GM12878 (cell line): ENCODE measurements around the gene AAMP. TPM values are rescaled to one million over a fixed set of nuclear protein-coding genes. Genes with fewer than 3 reads are reported as not detected.
A peak's percentile ranks its signal among the peaks of the same experiment; 100 is the strongest.

Experiments used
- ATAC-seq: fragments of 200-7000 bp; cut with Tn5 transposase; 3 replicates; pipeline ENCODE4 v1.9.1; 2020; ENCODE audit warnings: mild to moderate bottlenecking, moderate library complexity
- BruUV-seq: library from RNA; stranded (reverse); fragments of 400-500 nt; replicated peaks from 2 replicates; lab custom pipeline; 2021; lab: Mats Ljungman, UMichigan
- CTCF ChIA-PET: fragments of 300-600 bp; sonication (Branson Sonifier 250); formaldehyde crosslinking; extraction: SDS; loops from one replicate; lab custom pipeline; 2021; ENCODE audit warnings: inconsistent platforms; lab: Yijun Ruan, JAX
- POLR2A ChIA-PET: fragments of 350-600 bp; formaldehyde crosslinking; extraction: SDS; loops from one replicate; lab custom pipeline; 2021; ENCODE audit warnings: inconsistent platforms; lab: Charles Lee
- RAD21 ChIA-PET: fragments of 300-600 bp; sonication (Branson Sonifier 250); formaldehyde crosslinking; loops from one replicate; lab custom pipeline; 2023; ENCODE audit warnings: antibody characterized with exemption; ENCODE audit not compliant: unreplicated experiment; lab: Charles Lee
- SMC1A ChIA-PET: fragments of 300-600 bp; sonication (Branson Sonifier 250); formaldehyde crosslinking; loops from one replicate; lab custom pipeline; 2023; ENCODE audit not compliant: unreplicated experiment, uncharacterized antibody; lab: Charles Lee
- DNase-seq: peaks from one replicate; pipeline ENCODE4 v3.0.0-alpha.2; 2011; ENCODE audit warnings: low read depth, low spot score
- FAIRE-seq: peaks from 3 replicates; lab custom pipeline; 2011; peaks lifted over from hg19 to GRCh38; lab: Jason Lieb, UNC
- H2AFZ ChIP-seq: 2 replicates; pipeline ENCODE4 v1.6.0; 2011; ENCODE audit warnings: low read depth, low read length, control low read depth; ENCODE audit not compliant: control insufficient read depth
- H3K27ac ChIP-seq: 2 replicates; pipeline ENCODE4 v1.5.1; 2011; ENCODE audit warnings: control low read depth; ENCODE audit not compliant: control insufficient read depth, insufficient read depth
- H3K27me3 ChIP-seq, 2 experiments: replicated peaks in 1 of 2; 2 replicates each; pipeline versions ENCODE4 v1.6.0 to v1.6.1; 2011; ENCODE audit warnings: low read length in 1 of 2; ENCODE audit not compliant: control insufficient read depth in 2 of 2, insufficient read depth in 2 of 2
- H3K36me3 ChIP-seq, 2 experiments: 2 replicates each; pipeline ENCODE4 v1.5.1; 2011; ENCODE audit warnings: low read length in 1 of 2; ENCODE audit not compliant: control insufficient read depth in 2 of 2, insufficient read depth in 2 of 2
- H3K4me1 ChIP-seq: 2 replicates; pipeline ENCODE4 v1.6.1; 2011; ENCODE audit warnings: mild to moderate bottlenecking, low read length, moderate library complexity, mixed read lengths; ENCODE audit not compliant: control insufficient read depth, insufficient read depth
- H3K4me2 ChIP-seq: 2 replicates; pipeline ENCODE4 v1.6.0; 2011; ENCODE audit warnings: control low read depth; ENCODE audit not compliant: control insufficient read depth, insufficient read depth
- H3K4me3 ChIP-seq: fragments of 200-600 bp; sonication (generic); 2 replicates; pipeline ENCODE4 v1.5.1; 2016
- H3K79me2 ChIP-seq: 2 replicates; pipeline ENCODE4 v1.6.0; 2011; ENCODE audit warnings: low read length; ENCODE audit not compliant: control insufficient read depth, insufficient read depth
- H3K9ac ChIP-seq: 2 replicates; pipeline ENCODE4 v1.8.0; 2011; ENCODE audit warnings: low read length, control low read depth, mixed read lengths; ENCODE audit not compliant: control insufficient read depth, insufficient read depth
- H3K9me3 ChIP-seq: replicated peaks from 3 replicates; pipeline ENCODE4 v1.5.1; 2011; ENCODE audit warnings: mild to moderate bottlenecking, low read length; ENCODE audit not compliant: control insufficient read depth, insufficient read depth
- H4K20me1 ChIP-seq: 2 replicates; pipeline ENCODE4 v1.6.0; 2011; ENCODE audit not compliant: control insufficient read depth, insufficient read depth
- DPF2 ChIP-seq: fragments of 450-650 bp; IDR thresholded peaks from 2 replicates; pipeline ENCODE4 v1.6.1; 2017; ENCODE audit warnings: mild to moderate bottlenecking
- E4F1 ChIP-seq: fragments of 450-650 bp; IDR thresholded peaks from 2 replicates; pipeline ENCODE4 v1.6.1; 2018; ENCODE audit warnings: borderline replicate concordance, mild to moderate bottlenecking; ENCODE audit not compliant: partially characterized antibody
- EED ChIP-seq: sonication (generic); IDR thresholded peaks from 2 replicates; pipeline ENCODE4 v1.6.1; 2016; ENCODE audit warnings: antibody characterized with exemption, low read depth
- ESRRA ChIP-seq: IDR thresholded peaks from 2 replicates; pipeline ENCODE4 v1.6.1; 2012; ENCODE audit warnings: mild to moderate bottlenecking, low read length, improper control_type of control experiment
- FOXM1 ChIP-seq: IDR thresholded peaks from 2 replicates; pipeline ENCODE4 v1.6.1; 2012; ENCODE audit warnings: low read depth, mild to moderate bottlenecking, inconsistent platforms, low read length, moderate library complexity
- NFXL1 ChIP-seq: fragments of 450-650 bp; IDR thresholded peaks from 2 replicates; pipeline ENCODE4 v1.6.1; 2017; ENCODE audit warnings: antibody characterized with exemption, mild to moderate bottlenecking, borderline replicate concordance
- PBX3 ChIP-seq: IDR thresholded peaks from 2 replicates; pipeline ENCODE4 v1.6.1; 2011; ENCODE audit warnings: mild to moderate bottlenecking, low read depth, low read length, moderate library complexity; ENCODE audit not compliant: insufficient replicate concordance
- RAD21 ChIP-seq: IDR thresholded peaks from 2 replicates; pipeline ENCODE4 v1.6.1; 2011; ENCODE audit warnings: mild to moderate bottlenecking, low read depth, low read length, moderate library complexity; ENCODE audit not compliant: insufficient read depth
- RCOR1 ChIP-seq: conservative IDR thresholded peaks from 2 replicates; pipeline ENCODE4 v1.6.1; 2012; ENCODE audit warnings: low read depth, low read length, improper control_type of control experiment
- RUNX3 ChIP-seq: IDR thresholded peaks from 2 replicates; pipeline ENCODE4 v1.6.1; 2012; ENCODE audit warnings: low read length, inconsistent platforms
- SP1 ChIP-seq: IDR thresholded peaks from one replicate; pipeline ENCODE4 v1.6.1; 2011; ENCODE audit warnings: low read depth, low read length
- ZNF592 ChIP-seq: fragments of 450-650 bp; IDR thresholded peaks from 2 replicates; pipeline ENCODE4 v1.6.1; 2017; ENCODE audit warnings: mild to moderate bottlenecking, moderate library complexity
- WGBS: methylation state at CpG from one replicate; pipeline ENCODE4 v1.1.6; 2016; ENCODE audit warnings: low lambda C conversion rate; ENCODE audit not compliant: insufficient replicate concordance, insufficient coverage; ENCODE audit errors: missing lambda C conversion rate; 5-methylcytosine and 5-hydroxymethylcytosine counted together
- in situ Hi-C: fragments of 300-500 bp; cut with MboI; formaldehyde crosslinking; loops from 9 replicates; pipeline ENCODE4 v1.14.3; 2018; ENCODE audit warnings: mixed read lengths
- intact Hi-C: fragments of 100-400 bp; cut with micrococcal nuclease; formaldehyde crosslinking; loops from one replicate; pipeline ENCODE4 v1.14.2; 2022; ENCODE audit not compliant: unreplicated experiment
- polyA plus RNA-seq, 11 experiments: library from polyadenylated mRNA; depleted of rRNA in 4 of 11; unstranded in 6 of 11; stranded (reverse) in 5 of 11; fragments of >200 nt; fragmentation: Nextera tagmentation in 4 of 11; fragmentation: Illumina TruSeq in 1 of 11; extraction: Ambion mirVana in 4 of 11; extraction: Trizol in 1 of 11; gene quantifications; 1 replicate in 1 of 11; 2 replicates in 10 of 11; pipeline versions ENCODE4 v1.2.1 to v1.2.3, GENCODE V29; 2011 to 2016; ENCODE audit warnings: inconsistent platforms in 2 of 11, missing spikeins in 2 of 11, low read depth in 1 of 11
- total RNA-seq, 4 experiments: library from RNA; depleted of rRNA in 3 of 4; stranded (reverse); fragments of >200 nt in 3 of 4; fragmentation: Illumina TruSeq in 1 of 4; extraction: Trizol in 1 of 4; gene quantifications; 2 replicates each; pipeline versions ENCODE4 v1.2.1 to v1.2.3, GENCODE V29; 2013 to 2021

AAMP gene
- total and polyA plus RNA-seq, 10 of the 15 experiments (the other 5 are each of a cell fraction or from before 2014, with no cell fraction given): 4.4 to 140 (median 81.9) TPM

GRCh38 chr2:218272531-218273212 is 2.7 kb upstream of the AAMP start:
- POLR2A ChIA-PET: interaction anchor here (0.9 to 6.8 kb wide), 6 partner anchors 14 to 125 kb away, joined by 3 to 84 read pairs (median 8); partner anchors contain the start of gene TMBIM1
- H3K4me3 ChIP-seq: no peak overlapping the region
- WGBS: 17% methylated on average over 16 of the region's 18 CpGs
- TF ChIP-seq NFXL1 (no peak), ZNF592 (no peak), DPF2 (no peak), PBX3 (no peak), E4F1 (no peak), SP1 (no peak), RAD21 (peak; percentile 97), RCOR1 (0 out of 2 replicates have a peak, but pooled peaks have one; percentile 63), ESRRA (no peak), EED (no peak), FOXM1 (no peak), RUNX3 (0 out of 2 replicates have a peak, but pooled peaks have one; percentile 39)

More at GRCh38 chr2:218272531-218273212, 2.7 kb upstream of the AAMP start:
- FAIRE-seq (peak; percentile 83), ATAC-seq (peak; percentile 56), DNase-seq (peak; percentile 59)
- H4K20me1 ChIP-seq: no peaks in the 10 kb centered on the region
- H3K9ac ChIP-seq: no peak overlapping the region
- H3K79me2 ChIP-seq: peaks cover 19% of the 10 kb centered on the region
- no peaks in the 10 kb centered on the region for H3K27me3 ChIP-seq
- ChIA-PET SMC1A (interaction anchor here (0.7 to 7.6 kb wide), 13 partner anchors 16 to 242 kb away, joined by 3 to 194 read pairs (median 4); partner anchors contain the start of genes CATIP and TMBIM1), RAD21 (interaction anchor here (0.6 to 7.3 kb wide), 23 partner anchors 12 to 388 kb away, joined by 3 to 141 read pairs (median 4); partner anchors contain the start of genes ARPC2, CATIP and TMBIM1), CTCF (interaction anchor here (0.6 to 7.0 kb wide), 24 partner anchors 12 to 244 kb away, joined by 3 to 154 read pairs (median 6); partner anchors contain the start of genes CATIP, GPBAR1 and TMBIM1)
- in situ Hi-C loops (no loop called here), intact Hi-C loops (loop anchor here (1.0 to 5.0 kb wide), 5 partner anchors 14 to 295 kb away; partner anchors contain the start of genes CATIP, CNOT9 and USP37)
- peaks cover 21 to 25% of the 10 kb centered on the region in 2 experiments for H3K36me3 ChIP-seq
- no peaks in the 10 kb centered on the region for H3K9me3 ChIP-seq
- no peak overlapping the region for H2AFZ ChIP-seq
- peak overlapping the region; percentile 90; the same call in 1 of the 2 replicates for H3K4me2 ChIP-seq
- H3K27ac ChIP-seq: no peak overlapping the region
- BruUV-seq: no TSS peak
- H3K4me1 ChIP-seq: peaks cover 18% of the 10 kb centered on the region
